ENCODE data around the gene OSTN. TPM values are rescaled to one million over a fixed set of nuclear protein-coding genes. Genes with fewer than 3 reads are reported as not detected.
"Not testable (repeated sequence)": the region's sequence is repeated elsewhere in the genome, so short reads cannot be mapped to it uniquely, and the experiment has no call there.

OSTN gene
- total RNA-seq, 2 donors from 2014 or later, result not detected

- Histone ChIP-seq H3K4me1 (ENCODE audit: control insufficient read depth in 1 of 2, low read depth in 2 of 2) (peaks cover 0 to 5% of the 10 kb centered on the region in 2 donors), H3K36me3 (no peaks in the 10 kb centered on the region), H3K27ac (no peak overlapping the region), H3K4me3 (no peak overlapping the region), H3K27me3 (replicated peaks; ENCODE audit: insufficient read depth) (no peaks in the 10 kb centered on the region), H3K9me3 (no peaks in the 10 kb centered on the region)
- no peak for ATAC-seq (ENCODE audit: insufficient number of reproducible peaks, low FRiP score, low read depth)
- no peak for TF ChIP-seq CTCF (IDR thresholded peaks at IDR 0.05)
- DNase-seq (ENCODE audit: low spot score), result no peak
Observed at GRCh38 chr3:191237047-191237882, 38.2 kb downstream of the OSTN start.

- H3K36me3 ChIP-seq, result no peaks in the 10 kb centered on the region
- H3K27ac ChIP-seq, result no peak overlapping the region
- no peak overlapping the region for H3K4me3 ChIP-seq
- H3K9me3 ChIP-seq, result no peaks in the 10 kb centered on the region
- no peaks in the 10 kb centered on the region for H3K27me3 ChIP-seq (replicated peaks; ENCODE audit: insufficient read depth)
- H3K4me1 ChIP-seq (ENCODE audit: control insufficient read depth in 1 of 2, low read depth in 2 of 2), result peaks cover 0 to 5% of the 10 kb centered on the region in 2 donors
- no peak for DNase-seq (ENCODE audit: low spot score)
- ATAC-seq (ENCODE audit: insufficient number of reproducible peaks, low FRiP score, low read depth), result no peak
- TF ChIP-seq CTCF (IDR thresholded peaks at IDR 0.05), result no peak
Observed at GRCh38 chr3:191238321-191238817, 39.3 kb downstream of the OSTN start.

- no peaks in the 10 kb centered on the region for H3K36me3 ChIP-seq
- H3K4me1 ChIP-seq (ENCODE audit: control insufficient read depth in 1 of 2, low read depth in 2 of 2), result peaks cover 0 to 5% of the 10 kb centered on the region in 2 donors
- no peak for ATAC-seq (ENCODE audit: insufficient number of reproducible peaks, low FRiP score, low read depth)
- no peak overlapping the region for H3K27ac ChIP-seq
- H3K27me3 ChIP-seq (replicated peaks; ENCODE audit: insufficient read depth), result no peaks in the 10 kb centered on the region
- no peaks in the 10 kb centered on the region for H3K9me3 ChIP-seq
- no peak overlapping the region for H3K4me3 ChIP-seq
- no peak for DNase-seq (ENCODE audit: low spot score)
- no peak for TF ChIP-seq CTCF (IDR thresholded peaks at IDR 0.05)
Observed at GRCh38 chr3:191239407-191240031, 40.5 kb downstream of the OSTN start.

GRCh38 chr3:191240486-191240885 is 41.4 kb downstream of the OSTN start:
- DNase-seq (ENCODE audit: low spot score) (no peak), ATAC-seq (ENCODE audit: insufficient number of reproducible peaks, low FRiP score, low read depth) (no peak)
- TF ChIP-seq CTCF (IDR thresholded peaks at IDR 0.05), result no peak
- H3K36me3 ChIP-seq, result no peaks in the 10 kb centered on the region
- H3K4me3 ChIP-seq, result no peak overlapping the region
- no peaks in the 10 kb centered on the region for H3K9me3 ChIP-seq
- peaks cover 0 to 5% of the 10 kb centered on the region in 2 donors for H3K4me1 ChIP-seq (ENCODE audit: control insufficient read depth in 1 of 2, low read depth in 2 of 2)
- H3K27ac ChIP-seq, result no peak overlapping the region
- H3K27me3 ChIP-seq (replicated peaks; ENCODE audit: insufficient read depth), result no peaks in the 10 kb centered on the region

GRCh38 chr3:191244242-191244867 is 45.3 kb downstream of the OSTN start:
- Histone ChIP-seq H3K4me3 (no peak overlapping the region), H3K4me1 (ENCODE audit: control insufficient read depth in 1 of 2, low read depth in 2 of 2) (no peaks in the 10 kb centered on the region), H3K27me3 (replicated peaks; ENCODE audit: insufficient read depth) (no peaks in the 10 kb centered on the region), H3K9me3 (no peaks in the 10 kb centered on the region), H3K36me3 (no peaks in the 10 kb centered on the region), H3K27ac (no peak overlapping the region)
- TF ChIP-seq CTCF (IDR thresholded peaks at IDR 0.05), result peak; percentile 41
- no peak for DNase-seq (ENCODE audit: low spot score)
- no peak for ATAC-seq (ENCODE audit: insufficient number of reproducible peaks, low FRiP score, low read depth)

GRCh38 chr3:191246034-191246433 is 47.0 kb downstream of the OSTN start:
- H3K27me3 ChIP-seq (replicated peaks; ENCODE audit: insufficient read depth); H3K9me3 ChIP-seq; ATAC-seq (ENCODE audit: insufficient number of reproducible peaks, low FRiP score, low read depth); H3K4me3 ChIP-seq; DNase-seq (ENCODE audit: low spot score); H3K36me3 ChIP-seq; H3K27ac ChIP-seq; H3K4me1 ChIP-seq (ENCODE audit: control insufficient read depth in 1 of 2, low read depth in 2 of 2): not testable (repeated sequence)

Measured in thoracic aorta (tissue), 2 donors.